H1 (cell line): ENCODE results near the gene DOCK1. TPM values are rescaled to one million over a fixed set of nuclear protein-coding genes. Genes with fewer than 3 reads are reported as not detected.

Experiments
- CTCF ChIA-PET: fragments of 300-600 bp; sonication (Branson Sonifier 250); formaldehyde crosslinking; loops from one replicate; lab custom pipeline; 2021; ENCODE audit not compliant: partially characterized antibody; lab: Charles Lee
- POLR2A ChIA-PET: fragments of 300-600 bp; sonication (Branson Sonifier 250); formaldehyde crosslinking; loops from one replicate; lab custom pipeline; 2021; ENCODE audit warnings: inconsistent platforms; ENCODE audit not compliant: partially characterized antibody; lab: Charles Lee
- DNase-seq, 2 experiments: peaks; one replicate each; pipeline versions ENCODE4 v3.0.0 to v3.0.0-alpha.2; 2010 to 2022; ENCODE audit warnings: low spot score in 2 of 2, low read depth in 1 of 2, mixed read lengths in 1 of 2
- FAIRE-seq: peaks from 2 replicates; lab custom pipeline; 2011; peaks lifted over from hg19 to GRCh38; lab: Jason Lieb, UNC
- H2AFZ ChIP-seq: 2 replicates; pipeline ENCODE4 v1.8.1; 2012; ENCODE audit warnings: low read length, inconsistent platforms
- H2AK5ac ChIP-seq: 2 replicates; pipeline ENCODE4 v1.6.1; 2013; ENCODE audit warnings: low read depth, low read length
- H2BK120ac ChIP-seq: replicated peaks from 2 replicates; pipeline ENCODE3; 2013; ENCODE audit warnings: low read depth, low read length, inconsistent platforms
- H2BK12ac ChIP-seq: 2 replicates; pipeline ENCODE4 v1.6.1; 2013; ENCODE audit warnings: low read depth, low read length
- H2BK15ac ChIP-seq: 2 replicates; pipeline ENCODE4 v1.6.1; 2013; ENCODE audit warnings: low read length
- H2BK20ac ChIP-seq: 2 replicates; pipeline ENCODE4 v1.6.1; 2013; ENCODE audit warnings: low read length
- H2BK5ac ChIP-seq: 2 replicates; pipeline ENCODE4 v1.6.1; 2013; ENCODE audit warnings: low read depth, low read length
- H3K14ac ChIP-seq: 2 replicates; pipeline ENCODE4 v1.6.1; 2013; ENCODE audit warnings: inconsistent platforms; ENCODE audit not compliant: insufficient read length
- H3K18ac ChIP-seq: 2 replicates; pipeline ENCODE4 v1.6.1; 2013; ENCODE audit warnings: low read length; ENCODE audit errors: extremely low read depth
- H3K23ac ChIP-seq: 2 replicates; pipeline ENCODE4 v1.6.1; 2013; ENCODE audit warnings: inconsistent platforms; ENCODE audit not compliant: insufficient read length
- H3K23me2 ChIP-seq: 2 replicates; pipeline ENCODE4 v1.6.1; 2013; ENCODE audit warnings: low read depth, low read length
- H3K27ac ChIP-seq: 2 replicates; pipeline ENCODE4 v1.6.1; 2011; ENCODE audit warnings: low read depth, low read length, inconsistent platforms
- H3K27me3 ChIP-seq, 4 experiments: replicated peaks in 1 of 4; 1 replicate in 1 of 4; 2 replicates in 3 of 4; pipeline versions ENCODE4 v1.6.1 to v1.8.1; 2011 to 2013; ENCODE audit warnings: low read length in 3 of 4, mild to moderate bottlenecking in 3 of 4, inconsistent platforms in 2 of 4, mixed read lengths in 2 of 4, moderate library complexity in 1 of 4; ENCODE audit not compliant: control insufficient read depth in 3 of 4, insufficient read depth in 3 of 4; ENCODE audit errors: extremely low read depth in 1 of 4
- H3K36me3 ChIP-seq, 4 experiments: 2 replicates each; pipeline versions ENCODE4 v1.6.1 to v1.8.1; 2011 to 2013; ENCODE audit warnings: mild to moderate bottlenecking in 4 of 4, low read length in 3 of 4, moderate library complexity in 2 of 4, control low read depth in 1 of 4, inconsistent platforms in 1 of 4; ENCODE audit not compliant: insufficient read depth in 4 of 4, control insufficient read depth in 2 of 4
- H3K4ac ChIP-seq: replicated peaks from 2 replicates; pipeline ENCODE3; 2013; ENCODE audit warnings: low read length, low read depth, mixed read lengths, inconsistent platforms; ENCODE audit not compliant: insufficient read length
- H3K4me1 ChIP-seq, 4 experiments: replicated peaks in 1 of 4; 1 replicate in 1 of 4; 2 replicates in 3 of 4; pipeline versions ENCODE4 v1.6.1 to v1.8.1; 2011 to 2013; ENCODE audit warnings: low read length in 3 of 4, inconsistent platforms in 2 of 4, mixed read lengths in 1 of 4; ENCODE audit not compliant: insufficient read depth in 4 of 4, control insufficient read depth in 3 of 4
- H3K4me2 ChIP-seq, 2 experiments: 2 replicates each; pipeline versions ENCODE4 v1.6.1 to v1.8.1; 2011 to 2013; ENCODE audit warnings: low read depth in 2 of 2, low read length in 2 of 2, control low read depth in 1 of 2, inconsistent platforms in 1 of 2, mild to moderate bottlenecking in 1 of 2; ENCODE audit not compliant: insufficient read depth in 1 of 2
- H3K4me3 ChIP-seq, 4 experiments: fragments of 200-600, 300-600 bp in 1 of 4; sonication (generic), shearing (Covaris generic), sonication (Bioruptor Twin) in 1 of 4; 2 replicates each; pipeline versions ENCODE4 v1.5.1 to v1.8.1; 2011 to 2016; ENCODE audit warnings: low read length in 4 of 4, low read depth in 3 of 4, control low read depth in 2 of 4, inconsistent platforms in 2 of 4, mild to moderate bottlenecking in 2 of 4, mixed read lengths in 1 of 4, moderate library complexity in 1 of 4; ENCODE audit not compliant: insufficient read depth in 2 of 4; ENCODE audit errors: extremely low read depth in 1 of 4
- H3K56ac ChIP-seq: replicated peaks from 2 replicates; pipeline ENCODE3; 2013; ENCODE audit warnings: low read depth, mild to moderate bottlenecking, mixed read lengths, low read length, inconsistent platforms; ENCODE audit not compliant: insufficient read length
- H3K79me1 ChIP-seq: 2 replicates; pipeline ENCODE4 v1.6.1; 2013; ENCODE audit warnings: low read depth, low read length, control low read depth
- H3K79me2 ChIP-seq, 2 experiments: 2 replicates each; pipeline versions ENCODE4 v1.6.1 to v1.8.1; 2012 to 2013; ENCODE audit warnings: low read length in 2 of 2, mild to moderate bottlenecking in 2 of 2, inconsistent platforms in 1 of 2; ENCODE audit not compliant: insufficient read depth in 2 of 2, control insufficient read depth in 1 of 2
- H3K9ac ChIP-seq, 4 experiments: replicated peaks in 1 of 4; 1 replicate in 1 of 4; 2 replicates in 3 of 4; pipeline versions ENCODE4 v1.6.1 to v1.8.1; 2011 to 2013; ENCODE audit warnings: low read depth in 3 of 4, low read length in 3 of 4, control low read depth in 2 of 4, mild to moderate bottlenecking in 2 of 4, moderate library complexity in 2 of 4, inconsistent platforms in 1 of 4; ENCODE audit errors: extremely low read depth in 1 of 4
- H3K9me3 ChIP-seq, 2 experiments: 2 replicates each; pipeline versions ENCODE4 v1.6.1 to v1.8.1; 2012 to 2013; ENCODE audit warnings: mild to moderate bottlenecking in 2 of 2, moderate library complexity in 2 of 2, control low read depth in 1 of 2, inconsistent platforms in 1 of 2, low read depth in 1 of 2, low read length in 1 of 2, mixed read lengths in 1 of 2; ENCODE audit not compliant: insufficient read depth in 2 of 2
- H4K20me1 ChIP-seq, 2 experiments: replicated peaks in 1 of 2; 2 replicates each; pipeline versions ENCODE3 to v1.8.1; 2011 to 2013; ENCODE audit warnings: inconsistent platforms in 2 of 2, low read length in 2 of 2, mild to moderate bottlenecking in 1 of 2; ENCODE audit not compliant: insufficient read depth in 2 of 2, control insufficient read depth in 1 of 2
- H4K5ac ChIP-seq: 2 replicates; pipeline ENCODE4 v1.6.1; 2013; ENCODE audit warnings: low read length, low read depth, mixed read lengths, inconsistent platforms; ENCODE audit not compliant: insufficient read length
- H4K8ac ChIP-seq: 2 replicates; pipeline ENCODE4 v1.8.0; 2013; ENCODE audit warnings: mild to moderate bottlenecking, moderate library complexity, low read length, inconsistent platforms; ENCODE audit not compliant: insufficient read depth; ENCODE audit errors: extremely low read depth
- H4K91ac ChIP-seq: replicated peaks from 2 replicates; pipeline ENCODE3; 2013; ENCODE audit warnings: low read length, mixed read lengths, inconsistent platforms; ENCODE audit not compliant: insufficient read length
- ASH2L ChIP-seq: fragments of 200-600, 300-600 bp; sonication (generic); IDR thresholded peaks from one replicate; pipeline ENCODE4 v1.7.1; 2017; ENCODE audit warnings: low read length
- CHD2 ChIP-seq: IDR thresholded peaks from 2 replicates; pipeline ENCODE4 v1.6.1; 2012; ENCODE audit warnings: low read length, improper control_type of control experiment
- FOSL1 ChIP-seq: IDR thresholded peaks from 2 replicates; pipeline ENCODE4 v1.6.1; 2011; ENCODE audit warnings: mild to moderate bottlenecking, low read depth, low read length, moderate library complexity; ENCODE audit not compliant: insufficient read depth
- KDM5A ChIP-seq: fragments of 200-600 bp; IDR thresholded peaks from 2 replicates; pipeline ENCODE4 v1.7.1; 2012; ENCODE audit warnings: mild to moderate bottlenecking, low read length, inconsistent platforms, mixed read lengths
- MAFK ChIP-seq: IDR thresholded peaks from 2 replicates; pipeline ENCODE4 v1.6.1; 2012; ENCODE audit warnings: low read depth, mild to moderate bottlenecking, improper control_type of control experiment, low read length
- PHF8 ChIP-seq: fragments of 200-600 bp; sonication (generic); conservative IDR thresholded peaks from 2 replicates; pipeline ENCODE4 v1.7.1; 2012; ENCODE audit warnings: low read depth, mild to moderate bottlenecking, inconsistent platforms, low read length, moderate library complexity
- SAP30 ChIP-seq: fragments of 300-600 bp; sonication (generic); IDR thresholded peaks from 2 replicates; pipeline ENCODE4 v1.7.1; 2012; ENCODE audit warnings: low read length, moderate library complexity, mild to moderate bottlenecking, inconsistent platforms; ENCODE audit not compliant: insufficient read depth, insufficient replicate concordance
- SP4 ChIP-seq: IDR thresholded peaks from 2 replicates; pipeline ENCODE4 v1.6.1; 2012; ENCODE audit warnings: low read length, inconsistent platforms
- WGBS, 2 experiments: shearing (Covaris generic) in 1 of 2; methylation state at CpG; one replicate each; pipeline versions ENCODE4 v1.1.6 to v1.1.7; 2013 to 2015; ENCODE audit warnings: low lambda C conversion rate in 2 of 2, mixed read lengths in 2 of 2, inconsistent platforms in 1 of 2, low coverage in 1 of 2, missing lambda C conversion rate in 1 of 2; ENCODE audit not compliant: insufficient replicate concordance in 2 of 2, insufficient coverage in 1 of 2, insufficient read length in 1 of 2; ENCODE audit errors: extremely low coverage in 1 of 2, missing lambda C conversion rate in 1 of 2; 5-methylcytosine and 5-hydroxymethylcytosine counted together
- polyA plus RNA-seq, 7 experiments: library from polyadenylated mRNA; depleted of rRNA in 3 of 7; stranded (reverse) in 5 of 7; unstranded in 2 of 7; fragments of >200 nt in 5 of 7; fragments of 200-250 nt in 2 of 7; gene quantifications; 1 replicate in 5 of 7; 2 replicates in 1 of 7; 4 replicates in 1 of 7; pipeline versions ENCODE4 v1.2.1 to v1.2.3, GENCODE V29; 2011 to 2013; ENCODE audit warnings: missing spikeins in 2 of 7, mixed read lengths in 2 of 7
- total RNA-seq: library from RNA; stranded (reverse); fragmentation: NEBNext Ultra II Directional; extraction: Animal tissue kit (Norgen Biotek cat#: 25700); gene quantifications from 2 replicates; pipeline ENCODE4 v1.2.1, GENCODE V29; 2021
- TF ChIP-seq, protein P1 (sequence below): IDR thresholded peaks from 2 replicates; pipeline ENCODE4 v1.6.1; 2012; ENCODE audit warnings: inconsistent platforms
- TF ChIP-seq, protein P2 (sequence below), 3 experiments: IDR thresholded peaks; 1 replicate in 2 of 3; 2 replicates in 1 of 3; pipeline versions ENCODE4 v1.5.1 to v1.6.1; 2011; ENCODE audit warnings: low read length in 3 of 3, mild to moderate bottlenecking in 3 of 3, inconsistent platforms in 2 of 3, low read depth in 1 of 3, moderate library complexity in 1 of 3; ENCODE audit not compliant: insufficient read depth in 1 of 3; ENCODE audit errors: control extremely low read depth in 1 of 3

Gene DOCK1
- total and polyA plus RNA-seq, 2 of the 8 experiments (the other 6 are each of a cell fraction or from before 2014, with no cell fraction given): 11.6 to 53.0 TPM

DNA sequence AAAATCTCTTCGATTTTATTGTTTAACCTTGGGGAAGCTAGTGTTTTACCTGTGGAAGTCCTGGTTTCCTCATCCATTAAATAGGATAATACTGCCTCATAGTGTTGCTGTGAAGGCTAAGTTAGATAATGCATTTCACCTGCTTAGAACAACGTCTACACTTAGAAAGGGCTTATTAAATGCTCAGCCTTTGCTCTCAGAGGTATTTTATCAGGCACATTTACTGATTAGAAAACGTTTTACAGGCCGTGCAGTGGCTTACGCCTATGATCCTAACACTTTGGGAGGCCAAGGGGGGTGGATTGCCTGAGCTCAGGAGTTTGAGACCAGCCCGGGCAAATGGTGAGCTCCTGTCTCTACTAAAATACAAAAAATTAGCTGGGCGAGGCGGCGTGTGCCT, 146.8 kb downstream of the DOCK1 start:
- H2BK20ac ChIP-seq: no peak overlapping the region
- no peak overlapping the region for H2AFZ ChIP-seq
- H3K18ac ChIP-seq: no peak overlapping the region
- no peaks in the 10 kb centered on the region for H3K27me3 ChIP-seq
- no peak overlapping the region for H4K8ac ChIP-seq
- no peak overlapping the region for H2BK12ac ChIP-seq
- no peak overlapping the region for H3K14ac ChIP-seq
- no peak overlapping the region for H3K4me2 ChIP-seq
- no peak overlapping the region for H3K27ac ChIP-seq
- H3K23me2 ChIP-seq: no peaks in the 10 kb centered on the region
- 87% methylated on average over 9 of the region's 9 CpGs; no CpG with 5 or more reads in 1 of the 2 experiments for WGBS, 2 experiments
- peaks cover 1 to 3% of the 10 kb centered on the region in 2 experiments for H4K20me1 ChIP-seq
- H3K9me3 ChIP-seq: no peaks in the 10 kb centered on the region
- no peak overlapping the region for H4K91ac ChIP-seq
- no peak overlapping the region for H2BK5ac ChIP-seq
- no peak overlapping the region for H3K9ac ChIP-seq
- no peak overlapping the region for H2BK120ac ChIP-seq
- H3K79me1 ChIP-seq: no peaks in the 10 kb centered on the region
- DNase-seq (no peak), FAIRE-seq (no peak)
- H2AK5ac ChIP-seq: no peak overlapping the region
- no peak overlapping the region for H3K56ac ChIP-seq
- no peaks in the 10 kb centered on the region for H3K4me1 ChIP-seq
- H2BK15ac ChIP-seq: no peak overlapping the region
- no peak overlapping the region for H3K4me3 ChIP-seq
- H3K4ac ChIP-seq: no peak overlapping the region
- ChIA-PET CTCF (no interaction called here), POLR2A (no interaction called here)
- no peak overlapping the region for H4K5ac ChIP-seq
- H3K23ac ChIP-seq: no peak overlapping the region
- H3K79me2 ChIP-seq: no peaks in the 10 kb centered on the region
- peaks cover 0 to 7% (median 0%) of the 10 kb centered on the region in 4 experiments; a peak in 2 of 8 replicates for H3K36me3 ChIP-seq
- TF ChIP-seq, protein P1, sequence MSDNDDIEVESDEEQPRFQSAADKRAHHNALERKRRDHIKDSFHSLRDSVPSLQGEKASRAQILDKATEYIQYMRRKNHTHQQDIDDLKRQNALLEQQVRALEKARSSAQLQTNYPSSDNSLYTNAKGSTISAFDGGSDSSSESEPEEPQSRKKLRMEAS: no peak
- no peak for TF ChIP-seq MAFK
- TF ChIP-seq, protein P2, sequence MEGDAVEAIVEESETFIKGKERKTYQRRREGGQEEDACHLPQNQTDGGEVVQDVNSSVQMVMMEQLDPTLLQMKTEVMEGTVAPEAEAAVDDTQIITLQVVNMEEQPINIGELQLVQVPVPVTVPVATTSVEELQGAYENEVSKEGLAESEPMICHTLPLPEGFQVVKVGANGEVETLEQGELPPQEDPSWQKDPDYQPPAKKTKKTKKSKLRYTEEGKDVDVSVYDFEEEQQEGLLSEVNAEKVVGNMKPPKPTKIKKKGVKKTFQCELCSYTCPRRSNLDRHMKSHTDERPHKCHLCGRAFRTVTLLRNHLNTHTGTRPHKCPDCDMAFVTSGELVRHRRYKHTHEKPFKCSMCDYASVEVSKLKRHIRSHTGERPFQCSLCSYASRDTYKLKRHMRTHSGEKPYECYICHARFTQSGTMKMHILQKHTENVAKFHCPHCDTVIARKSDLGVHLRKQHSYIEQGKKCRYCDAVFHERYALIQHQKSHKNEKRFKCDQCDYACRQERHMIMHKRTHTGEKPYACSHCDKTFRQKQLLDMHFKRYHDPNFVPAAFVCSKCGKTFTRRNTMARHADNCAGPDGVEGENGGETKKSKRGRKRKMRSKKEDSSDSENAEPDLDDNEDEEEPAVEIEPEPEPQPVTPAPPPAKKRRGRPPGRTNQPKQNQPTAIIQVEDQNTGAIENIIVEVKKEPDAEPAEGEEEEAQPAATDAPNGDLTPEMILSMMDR (IDR thresholded peaks at IDR 0.05; ENCODE audit: control extremely low read depth in 1 of 3, insufficient read depth in 1 of 3, low read depth in 1 of 3, low read length in 3 of 3): no peak
- TF ChIP-seq SAP30: no peak
- no peak for TF ChIP-seq SP4
- no peak for TF ChIP-seq KDM5A
- TF ChIP-seq FOSL1: no peak
- no peak for TF ChIP-seq ASH2L
- TF ChIP-seq CHD2: no peak
- TF ChIP-seq PHF8: no peak
